Upper lobe of left lung (tissue), 6 donors: Measurements from ENCODE around the gene SMKR1. TPM values are rescaled to one million over a fixed set of nuclear protein-coding genes. Genes with fewer than 3 reads are reported as not detected.

Source experiments
- ATAC-seq, 2 donors: fragments of 200-7000 bp; cut with Tn5 transposase; one replicate each; pipeline ENCODE4 v1.9.1; 2022; ENCODE audit warnings: mild to moderate bottlenecking in 2 of 2, moderate library complexity in 2 of 2; ENCODE audit not compliant: low FRiP score in 2 of 2
- DNase-seq, 2 donors: peaks; one replicate each; pipeline ENCODE4 v3.0.0-alpha.2; 2019 to 2020
- H3K27ac ChIP-seq, 4 donors: fragments of 200-600 bp; sonication (generic); one replicate each; pipeline ENCODE4 v1.5.1; 2016 to 2019
- H3K27me3 ChIP-seq, 4 donors: fragments of 200-600 bp; sonication (generic); one replicate each; pipeline ENCODE4 v1.5.1; 2017 to 2019
- H3K36me3 ChIP-seq, 4 donors: fragments of 200-600 bp; sonication (generic); one replicate each; pipeline ENCODE4 v1.5.1; 2016 to 2019
- H3K4me1 ChIP-seq, 4 donors: fragments of 200-600 bp; sonication (generic); one replicate each; pipeline ENCODE4 v1.5.1; 2018 to 2019
- H3K4me3 ChIP-seq, 4 donors: fragments of 200-600 bp; sonication (generic); one replicate each; pipeline ENCODE4 v1.5.1; 2017 to 2019; ENCODE audit warnings: mild to moderate bottlenecking in 2 of 4, moderate library complexity in 1 of 4
- H3K9me3 ChIP-seq, 4 donors: fragments of 200-600 bp; sonication (generic); one replicate each; pipeline ENCODE4 v1.5.1; 2018 to 2019
- EP300 ChIP-seq, 4 donors: sonication (generic); formaldehyde crosslinking; IDR thresholded peaks; one replicate each; pipeline ENCODE4 v1.5.1; 2017; ENCODE audit warnings: antibody characterized with exemption in 4 of 4, control low read depth in 2 of 4
- POLR2A ChIP-seq, 4 donors: fragments of 450-650 bp; IDR thresholded peaks; one replicate each; pipeline ENCODE4 v1.5.1; 2016 to 2017; ENCODE audit warnings: antibody characterized with exemption in 4 of 4, mild to moderate bottlenecking in 2 of 4
- POLR2AphosphoS5 ChIP-seq, 2 donors: sonication (generic); formaldehyde crosslinking; IDR thresholded peaks; one replicate each; pipeline ENCODE4 v1.5.1; 2017; ENCODE audit warnings: antibody characterized with exemption in 2 of 2
- WGBS, 2 donors: methylation state at CpG; one replicate each; pipeline ENCODE4 v1.1.5; 2017 to 2018; 5-methylcytosine and 5-hydroxymethylcytosine counted together
- total RNA-seq, 6 donors: library from RNA; depleted of rRNA in 4 of 6; stranded (reverse); fragments of >200 nt in 4 of 6; gene quantifications; one replicate each; pipeline versions ENCODE4 v1.1.0 to v1.2.1, GENCODE V29; 2016 to 2021
- TF ChIP-seq, protein P1 (sequence below), 6 experiments: fragments of 450-650 bp in 4 of 6; fragments of 200-600 bp in 2 of 6; sonication (generic) in 2 of 6; IDR thresholded peaks; one replicate each; pipeline ENCODE4 v1.5.1; 2016 to 2019; ENCODE audit warnings: antibody characterized with exemption in 6 of 6
- donor health status: DM: no; HTN: no; CAD: no; lungs with moderate emphysema.
- donor health status: DM: no; HTN: yes; CAD: no; lungs with severe emphysema.

SMKR1 gene
- total RNA-seq, 6 donors from 2014 or later = 0.76 to 3.2 (median 0.94) TPM; not detected in 2

DNA sequence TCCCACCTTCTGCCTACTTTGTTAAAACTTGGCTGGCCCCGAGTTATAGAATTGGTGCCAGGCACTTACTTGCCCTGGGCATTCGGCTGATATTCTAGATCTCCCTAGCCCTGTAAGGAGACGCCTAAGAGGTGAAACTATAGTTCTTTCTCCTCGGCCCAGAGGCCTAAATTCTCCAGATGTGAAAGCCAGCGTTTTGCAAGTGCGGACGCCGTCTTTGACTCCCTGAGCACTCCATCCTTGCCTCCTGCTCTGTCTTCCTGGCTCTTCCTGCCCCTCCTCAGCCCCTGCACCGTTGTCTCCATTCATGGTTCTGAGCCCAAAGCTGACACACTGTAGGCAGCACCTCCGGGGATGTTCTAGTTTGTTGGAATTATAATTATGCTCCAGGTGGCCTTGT is 11.2 kb downstream of the SMKR1 start:
- no peaks in the 10 kb centered on the region for H3K9me3 ChIP-seq
- no peak overlapping the region for H3K4me3 ChIP-seq
- H3K27me3 ChIP-seq = no peaks in the 10 kb centered on the region
- WGBS, 2 donors = 87 to 89% methylated on average over 10 of the region's 10 CpGs
- H3K4me1 ChIP-seq = no peaks in the 10 kb centered on the region
- ATAC-seq = no peak
- TF ChIP-seq POLR2AphosphoS5 (IDR thresholded peaks at IDR 0.05) (no peak), POLR2A (IDR thresholded peaks at IDR 0.05) (no peak), EP300 (IDR thresholded peaks at IDR 0.05) (no peak)
- TF ChIP-seq, protein P1, sequence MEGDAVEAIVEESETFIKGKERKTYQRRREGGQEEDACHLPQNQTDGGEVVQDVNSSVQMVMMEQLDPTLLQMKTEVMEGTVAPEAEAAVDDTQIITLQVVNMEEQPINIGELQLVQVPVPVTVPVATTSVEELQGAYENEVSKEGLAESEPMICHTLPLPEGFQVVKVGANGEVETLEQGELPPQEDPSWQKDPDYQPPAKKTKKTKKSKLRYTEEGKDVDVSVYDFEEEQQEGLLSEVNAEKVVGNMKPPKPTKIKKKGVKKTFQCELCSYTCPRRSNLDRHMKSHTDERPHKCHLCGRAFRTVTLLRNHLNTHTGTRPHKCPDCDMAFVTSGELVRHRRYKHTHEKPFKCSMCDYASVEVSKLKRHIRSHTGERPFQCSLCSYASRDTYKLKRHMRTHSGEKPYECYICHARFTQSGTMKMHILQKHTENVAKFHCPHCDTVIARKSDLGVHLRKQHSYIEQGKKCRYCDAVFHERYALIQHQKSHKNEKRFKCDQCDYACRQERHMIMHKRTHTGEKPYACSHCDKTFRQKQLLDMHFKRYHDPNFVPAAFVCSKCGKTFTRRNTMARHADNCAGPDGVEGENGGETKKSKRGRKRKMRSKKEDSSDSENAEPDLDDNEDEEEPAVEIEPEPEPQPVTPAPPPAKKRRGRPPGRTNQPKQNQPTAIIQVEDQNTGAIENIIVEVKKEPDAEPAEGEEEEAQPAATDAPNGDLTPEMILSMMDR (IDR thresholded peaks at IDR 0.05) = no peak
- no peak for DNase-seq
- H3K36me3 ChIP-seq = no peaks in the 10 kb centered on the region
- H3K27ac ChIP-seq = no peak overlapping the region

DNA sequence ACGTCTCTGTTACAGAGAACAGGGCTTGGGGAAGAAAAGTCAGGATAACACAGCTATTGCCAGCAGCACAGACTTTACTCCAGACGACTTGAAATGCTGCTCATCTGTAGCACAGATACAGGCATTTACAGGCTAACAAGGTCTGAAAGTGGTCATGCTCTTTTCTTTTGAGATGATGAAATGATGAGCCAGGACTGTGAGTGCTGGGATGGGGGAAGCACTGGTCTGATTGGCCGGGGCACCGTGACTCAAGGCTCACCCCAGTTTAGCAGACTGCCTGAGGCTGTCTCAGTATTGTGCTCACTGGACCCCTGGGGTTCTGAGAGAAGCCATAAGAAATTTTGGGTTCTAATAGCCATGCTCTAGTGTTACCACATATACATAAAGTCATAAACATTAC is 12.4 kb downstream of the SMKR1 start:
- 55 to 65% methylated on average over 4 of the region's 4 CpGs for WGBS, 2 donors
- Histone ChIP-seq H3K27me3 (no peaks in the 10 kb centered on the region), H3K36me3 (no peaks in the 10 kb centered on the region), H3K4me1 (no peaks in the 10 kb centered on the region), H3K4me3 (no peak overlapping the region), H3K27ac (no peak overlapping the region), H3K9me3 (no peaks in the 10 kb centered on the region)
- ATAC-seq (no peak), DNase-seq (no peak)
- TF ChIP-seq, protein P1 (IDR thresholded peaks at IDR 0.05) = no peak
- TF ChIP-seq POLR2A (IDR thresholded peaks at IDR 0.05) = no peak

DNA sequence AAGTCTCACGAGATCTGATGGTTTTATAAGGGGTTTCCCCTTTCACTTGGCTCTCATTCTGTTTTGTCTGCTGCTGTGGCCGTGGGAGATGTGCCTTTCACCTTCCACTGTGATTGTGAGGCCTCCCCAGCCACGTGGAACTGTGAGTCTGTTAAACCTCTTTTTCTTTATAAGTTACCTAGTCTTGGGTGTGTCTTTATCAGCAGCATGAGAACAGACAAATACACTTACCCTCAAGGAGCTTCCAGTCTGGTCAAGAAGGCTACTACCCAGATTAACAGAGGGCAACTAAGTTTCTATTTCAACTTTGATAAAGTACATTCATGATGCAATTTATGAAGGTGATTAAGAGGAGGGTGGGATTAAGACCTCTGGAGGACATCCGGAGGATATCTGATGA is 13.1 kb downstream of the SMKR1 start:
- H3K36me3 ChIP-seq = no peaks in the 10 kb centered on the region
- DNase-seq = no peak
- H3K9me3 ChIP-seq = no peaks in the 10 kb centered on the region
- TF ChIP-seq, protein P1 (IDR thresholded peaks at IDR 0.05) = no peak
- no peak for TF ChIP-seq POLR2AphosphoS5 (IDR thresholded peaks at IDR 0.05)
- TF ChIP-seq POLR2A (IDR thresholded peaks at IDR 0.05) = no peak
- H3K27ac ChIP-seq = no peak overlapping the region
- H3K4me3 ChIP-seq = no peak overlapping the region
- no peaks in the 10 kb centered on the region for H3K4me1 ChIP-seq
- ATAC-seq = no peak
- no peaks in the 10 kb centered on the region for H3K27me3 ChIP-seq
- 81% methylated on average over 4 of the region's 4 CpGs for WGBS, 2 donors

DNA sequence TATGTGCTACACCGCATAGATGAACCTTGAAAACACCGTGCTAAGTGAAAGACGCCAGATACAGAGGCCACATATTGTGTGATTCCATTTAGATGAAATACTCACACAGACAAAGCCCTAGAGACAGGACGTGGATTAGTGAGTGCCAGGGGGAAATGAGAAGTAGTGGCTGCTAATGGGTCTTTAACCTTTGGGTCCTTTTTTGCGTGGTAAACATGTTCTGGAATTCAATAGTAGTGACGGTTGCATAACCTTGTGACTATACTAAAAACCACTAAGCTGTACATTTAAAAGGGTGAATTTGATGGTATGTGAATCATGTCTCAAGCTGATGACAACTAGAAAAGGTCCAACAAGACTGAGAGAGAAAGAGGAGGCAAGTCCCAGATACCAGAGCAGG is 15.6 kb downstream of the SMKR1 start:
- Histone ChIP-seq H3K4me3 (no peak overlapping the region), H3K36me3 (no peaks in the 10 kb centered on the region), H3K27me3 (no peaks in the 10 kb centered on the region), H3K9me3 (no peaks in the 10 kb centered on the region), H3K27ac (no peak overlapping the region), H3K4me1 (no peaks in the 10 kb centered on the region)
- DNase-seq = no peak
- 72 to 77% methylated on average over 6 of the region's 6 CpGs for WGBS, 2 donors
- no peak for ATAC-seq
- TF ChIP-seq, protein P1 (IDR thresholded peaks at IDR 0.05) = no peak
- TF ChIP-seq POLR2A (IDR thresholded peaks at IDR 0.05) = no peak
- no peak for TF ChIP-seq EP300 (IDR thresholded peaks at IDR 0.05)
- no peak for TF ChIP-seq POLR2AphosphoS5 (IDR thresholded peaks at IDR 0.05)

DNA sequence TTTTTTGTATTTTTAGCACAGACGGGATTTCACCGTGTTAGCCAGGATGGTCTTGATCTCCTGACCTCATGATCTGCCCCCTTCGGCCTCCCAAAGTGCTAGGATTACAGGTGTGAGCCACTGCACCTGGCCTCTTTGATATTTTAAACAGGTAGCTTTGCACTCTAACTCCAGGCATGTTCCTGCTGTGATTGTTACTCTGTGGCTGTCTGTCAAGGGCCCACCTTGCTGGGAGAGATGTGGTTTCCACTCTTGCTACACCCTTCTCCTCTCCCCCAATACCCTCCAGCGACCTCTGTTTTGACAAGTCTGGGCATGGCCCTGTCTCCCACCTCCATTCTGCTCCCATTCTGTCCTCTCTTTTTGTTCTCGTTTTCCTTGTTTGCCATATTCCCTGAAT is 17.1 kb downstream of the SMKR1 start:
- Histone ChIP-seq H3K4me1 (no peaks in the 10 kb centered on the region), H3K27ac (no peak overlapping the region), H3K4me3 (no peak overlapping the region), H3K36me3 (no peaks in the 10 kb centered on the region), H3K27me3 (no peaks in the 10 kb centered on the region), H3K9me3 (no peaks in the 10 kb centered on the region)
- ATAC-seq (no peak), DNase-seq (no peak)
- TF ChIP-seq EP300 (IDR thresholded peaks at IDR 0.05) (no peak), POLR2A (IDR thresholded peaks at IDR 0.05) (no peak), POLR2AphosphoS5 (IDR thresholded peaks at IDR 0.05) (no peak)
- TF ChIP-seq, protein P1 (IDR thresholded peaks at IDR 0.05) = no peak
- WGBS, 2 donors = 43 to 51% methylated on average over 5 of the region's 5 CpGs
